ENCODE measurements around the gene USP31.
"Not testable (repeated sequence)": the region's sequence is repeated elsewhere in the genome, so short reads cannot be mapped to it uniquely, and the experiment has no call there.

The USP31 gene

GRCh38 chr16:23146877-23147601 is 2.2 kb downstream of the USP31 start:
- Histone ChIP-seq H3K4me1 (ENCODE audit: control insufficient read depth, insufficient read depth, low read length) (peaks cover 7% of the 10 kb centered on the region; the same call in 1 of the 2 replicates), H3K27ac (ENCODE audit: low read length) (no peak overlapping the region), H3K36me3 (ENCODE audit: control insufficient read depth, insufficient read depth, low read length) (no peaks in the 10 kb centered on the region), H3K4me3 (ENCODE audit: low read length) (no peak overlapping the region), H3K27me3 (ENCODE audit: control insufficient read depth, insufficient read depth, low read length) (no peaks in the 10 kb centered on the region), H3K9me3 (ENCODE audit: control insufficient read depth, insufficient read depth, low read length) (no peaks in the 10 kb centered on the region)
- no CpG with 5 or more reads among the region's 17 CpGs for WGBS (ENCODE audit: insufficient coverage, insufficient read length)
- DNase-seq (ENCODE audit: low read depth, low spot score): no peak

- no peaks in the 10 kb centered on the region for H3K36me3 ChIP-seq (ENCODE audit: control insufficient read depth, insufficient read depth, low read length)
- no peak for DNase-seq (ENCODE audit: low read depth, low spot score)
- no peak overlapping the region for H3K27ac ChIP-seq (ENCODE audit: low read length)
- H3K4me3 ChIP-seq (ENCODE audit: low read length): no peak overlapping the region
- H3K4me1 ChIP-seq (ENCODE audit: control insufficient read depth, insufficient read depth, low read length): peaks cover 7% of the 10 kb centered on the region; the same call in 1 of the 2 replicates
- WGBS (ENCODE audit: insufficient coverage, insufficient read length): no CpG with 5 or more reads among the region's 3 CpGs
- no peaks in the 10 kb centered on the region for H3K9me3 ChIP-seq (ENCODE audit: control insufficient read depth, insufficient read depth, low read length)
- no peaks in the 10 kb centered on the region for H3K27me3 ChIP-seq (ENCODE audit: control insufficient read depth, insufficient read depth, low read length)
Measured at GRCh38 chr16:23145608-23146007, 3.6 kb downstream of the USP31 start.

GRCh38 chr16:23145186-23145585 is 4.1 kb downstream of the USP31 start:
- no CpG with 5 or more reads among the region's 6 CpGs for WGBS (ENCODE audit: insufficient coverage, insufficient read length)
- H3K4me3 ChIP-seq (ENCODE audit: low read length): no peak overlapping the region
- H3K27ac ChIP-seq (ENCODE audit: low read length): no peak overlapping the region
- H3K9me3 ChIP-seq (ENCODE audit: control insufficient read depth, insufficient read depth, low read length): no peaks in the 10 kb centered on the region
- DNase-seq (ENCODE audit: low read depth, low spot score): no peak
- peaks cover 7% of the 10 kb centered on the region; the same call in 1 of the 2 replicates for H3K4me1 ChIP-seq (ENCODE audit: control insufficient read depth, insufficient read depth, low read length)
- no peaks in the 10 kb centered on the region for H3K27me3 ChIP-seq (ENCODE audit: control insufficient read depth, insufficient read depth, low read length)
- no peaks in the 10 kb centered on the region for H3K36me3 ChIP-seq (ENCODE audit: control insufficient read depth, insufficient read depth, low read length)

GRCh38 chr16:23144393-23144792 is 4.9 kb downstream of the USP31 start:
- not testable (repeated sequence) for H3K27me3 ChIP-seq (ENCODE audit: control insufficient read depth, insufficient read depth, low read length); H3K27ac ChIP-seq (ENCODE audit: low read length); DNase-seq (ENCODE audit: low read depth, low spot score); H3K4me3 ChIP-seq (ENCODE audit: low read length); H3K36me3 ChIP-seq (ENCODE audit: control insufficient read depth, insufficient read depth, low read length); H3K9me3 ChIP-seq (ENCODE audit: control insufficient read depth, insufficient read depth, low read length); H3K4me1 ChIP-seq (ENCODE audit: control insufficient read depth, insufficient read depth, low read length)
- no CpG with 5 or more reads among the region's 9 CpGs for WGBS (ENCODE audit: insufficient coverage, insufficient read length)

- Histone ChIP-seq H3K27ac (ENCODE audit: low read length) (no peak overlapping the region), H3K9me3 (ENCODE audit: control insufficient read depth, insufficient read depth, low read length) (no peaks in the 10 kb centered on the region), H3K4me1 (ENCODE audit: control insufficient read depth, insufficient read depth, low read length) (peaks cover 7% of the 10 kb centered on the region; the same call in 1 of the 2 replicates), H3K27me3 (ENCODE audit: control insufficient read depth, insufficient read depth, low read length) (no peaks in the 10 kb centered on the region), H3K4me3 (ENCODE audit: low read length) (no peak overlapping the region), H3K36me3 (ENCODE audit: control insufficient read depth, insufficient read depth, low read length) (no peaks in the 10 kb centered on the region)
- no peak for DNase-seq (ENCODE audit: low read depth, low spot score)
- WGBS (ENCODE audit: insufficient coverage, insufficient read length): no CpG with 5 or more reads among the region's 3 CpGs
Measured at GRCh38 chr16:23143391-23143790, 5.9 kb downstream of the USP31 start.

GRCh38 chr16:23141959-23142740 is 7.1 kb downstream of the USP31 start:
- WGBS (ENCODE audit: insufficient coverage, insufficient read length): no CpG with 5 or more reads among the region's 7 CpGs
- Histone ChIP-seq H3K4me3 (ENCODE audit: low read length) (no peak overlapping the region), H3K27me3 (ENCODE audit: control insufficient read depth, insufficient read depth, low read length) (no peaks in the 10 kb centered on the region), H3K27ac (ENCODE audit: low read length) (no peak overlapping the region), H3K4me1 (ENCODE audit: control insufficient read depth, insufficient read depth, low read length) (peaks cover 5% of the 10 kb centered on the region; the same call in 1 of the 2 replicates), H3K9me3 (ENCODE audit: control insufficient read depth, insufficient read depth, low read length) (no peaks in the 10 kb centered on the region), H3K36me3 (ENCODE audit: control insufficient read depth, insufficient read depth, low read length) (no peaks in the 10 kb centered on the region)
- DNase-seq (ENCODE audit: low read depth, low spot score): no peak

GRCh38 chr16:23141500-23141899 is 7.8 kb downstream of the USP31 start:
- Histone ChIP-seq H3K36me3 (ENCODE audit: control insufficient read depth, insufficient read depth, low read length) (no peaks in the 10 kb centered on the region), H3K27ac (ENCODE audit: low read length) (no peak overlapping the region), H3K9me3 (ENCODE audit: control insufficient read depth, insufficient read depth, low read length) (no peaks in the 10 kb centered on the region), H3K27me3 (ENCODE audit: control insufficient read depth, insufficient read depth, low read length) (no peaks in the 10 kb centered on the region), H3K4me3 (ENCODE audit: low read length) (no peak overlapping the region), H3K4me1 (ENCODE audit: control insufficient read depth, insufficient read depth, low read length) (peaks cover 5% of the 10 kb centered on the region; the same call in 1 of the 2 replicates)
- WGBS (ENCODE audit: insufficient coverage, insufficient read length): no CpG with 5 or more reads among the region's 6 CpGs
- no peak for DNase-seq (ENCODE audit: low read depth, low spot score)

- no peaks in the 10 kb centered on the region for H3K36me3 ChIP-seq (ENCODE audit: control insufficient read depth, insufficient read depth, low read length)
- H3K4me1 ChIP-seq (ENCODE audit: control insufficient read depth, insufficient read depth, low read length): peaks cover 5% of the 10 kb centered on the region; the same call in 1 of the 2 replicates
- no peaks in the 10 kb centered on the region for H3K27me3 ChIP-seq (ENCODE audit: control insufficient read depth, insufficient read depth, low read length)
- WGBS (ENCODE audit: insufficient coverage, insufficient read length): no CpG with 5 or more reads among the region's 3 CpGs
- no peaks in the 10 kb centered on the region for H3K9me3 ChIP-seq (ENCODE audit: control insufficient read depth, insufficient read depth, low read length)
- DNase-seq (ENCODE audit: low read depth, low spot score): no peak
- no peak overlapping the region for H3K27ac ChIP-seq (ENCODE audit: low read length)
- H3K4me3 ChIP-seq (ENCODE audit: low read length): no peak overlapping the region
Measured at GRCh38 chr16:23141033-23141432, 8.2 kb downstream of the USP31 start.

GRCh38 chr16:23140107-23140506 is 9.1 kb downstream of the USP31 start:
- no peaks in the 10 kb centered on the region for H3K27me3 ChIP-seq (ENCODE audit: control insufficient read depth, insufficient read depth, low read length)
- no peak overlapping the region for H3K4me3 ChIP-seq (ENCODE audit: low read length)
- WGBS (ENCODE audit: insufficient coverage, insufficient read length): no CpG with 5 or more reads among the region's 2 CpGs
- no peaks in the 10 kb centered on the region for H3K9me3 ChIP-seq (ENCODE audit: control insufficient read depth, insufficient read depth, low read length)
- H3K4me1 ChIP-seq (ENCODE audit: control insufficient read depth, insufficient read depth, low read length): peaks cover 5% of the 10 kb centered on the region; the same call in 1 of the 2 replicates
- no peak overlapping the region for H3K27ac ChIP-seq (ENCODE audit: low read length)
- H3K36me3 ChIP-seq (ENCODE audit: control insufficient read depth, insufficient read depth, low read length): no peaks in the 10 kb centered on the region
- no peak for DNase-seq (ENCODE audit: low read depth, low spot score)

- DNase-seq (ENCODE audit: low read depth, low spot score): no peak
- no CpG with 5 or more reads among the region's 5 CpGs for WGBS (ENCODE audit: insufficient coverage, insufficient read length)
Measured at GRCh38 chr16:23137818-23138217, 11.4 kb downstream of the USP31 start.

More at GRCh38 chr16:23137818-23138217, 11.4 kb downstream of the USP31 start:
- H3K4me3 ChIP-seq (ENCODE audit: low read length): no peak overlapping the region
- no peak overlapping the region for H3K27ac ChIP-seq (ENCODE audit: low read length)
- no peaks in the 10 kb centered on the region for H3K9me3 ChIP-seq (ENCODE audit: control insufficient read depth, insufficient read depth, low read length)
- H3K4me1 ChIP-seq (ENCODE audit: control insufficient read depth, insufficient read depth, low read length): no peaks in the 10 kb centered on the region; the same call in 1 of the 2 replicates
- H3K36me3 ChIP-seq (ENCODE audit: control insufficient read depth, insufficient read depth, low read length): no peaks in the 10 kb centered on the region
- H3K27me3 ChIP-seq (ENCODE audit: control insufficient read depth, insufficient read depth, low read length): no peaks in the 10 kb centered on the region
